Medulla oblongata (tissue), 1 donor: ENCODE results near the gene GNLY.
"Not testable (repeated sequence)": the region's sequence is repeated elsewhere in the genome, so short reads cannot be mapped to it uniquely, and the experiment has no call there.

Experiments used
- DNase-seq: peaks from one replicate; pipeline ENCODE4 v3.0.0-alpha.2; 2015; ENCODE audit errors: extremely low spot score

Gene GNLY

DNA sequence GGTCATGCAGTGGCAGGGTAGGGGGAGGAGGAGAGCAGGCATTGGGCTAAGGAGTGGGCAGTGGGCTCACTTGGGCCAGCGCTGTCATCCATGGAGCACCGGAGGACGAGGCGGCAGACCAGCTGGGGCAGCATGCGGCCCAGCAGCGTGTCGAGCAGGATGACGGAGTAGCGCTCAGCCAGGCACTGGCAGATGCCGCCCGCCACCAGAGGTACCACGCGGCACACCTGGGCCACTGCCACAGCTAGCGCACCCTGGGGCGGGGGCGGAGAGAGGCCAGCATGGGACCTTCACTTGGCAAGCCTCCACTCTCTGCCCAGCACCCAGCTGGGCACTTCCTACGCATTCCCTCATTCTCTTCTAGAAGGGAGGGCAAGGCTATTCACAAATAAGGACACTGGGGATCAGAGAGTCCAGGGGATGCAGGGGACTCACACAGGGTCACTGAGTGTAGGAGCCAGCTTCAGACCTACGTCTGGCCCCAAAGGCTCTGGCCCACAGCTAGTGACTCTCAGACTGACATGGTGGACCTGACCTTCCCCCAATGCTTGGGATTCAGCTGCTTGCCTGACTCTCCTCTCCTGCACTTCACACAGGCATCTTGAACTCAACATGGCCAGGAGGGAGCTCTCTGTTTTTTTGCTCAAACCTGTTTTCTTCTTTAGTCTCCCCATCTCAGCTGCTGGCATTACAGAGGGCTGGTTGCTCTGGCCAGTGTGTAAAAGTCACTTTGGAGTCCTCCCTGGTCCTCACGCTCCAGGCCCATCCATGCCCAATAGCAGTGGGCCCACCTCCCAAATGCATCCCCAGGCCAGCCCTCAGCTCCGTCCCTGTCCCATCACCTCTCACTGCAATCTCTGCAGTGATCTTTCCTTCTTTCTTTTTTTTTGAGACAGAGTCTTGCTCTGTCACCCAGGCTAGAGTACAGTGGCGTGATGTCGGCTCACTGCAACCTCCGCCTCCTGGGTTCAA, 30.3 kb upstream of the GNLY start:
- no peak for DNase-seq

DNA sequence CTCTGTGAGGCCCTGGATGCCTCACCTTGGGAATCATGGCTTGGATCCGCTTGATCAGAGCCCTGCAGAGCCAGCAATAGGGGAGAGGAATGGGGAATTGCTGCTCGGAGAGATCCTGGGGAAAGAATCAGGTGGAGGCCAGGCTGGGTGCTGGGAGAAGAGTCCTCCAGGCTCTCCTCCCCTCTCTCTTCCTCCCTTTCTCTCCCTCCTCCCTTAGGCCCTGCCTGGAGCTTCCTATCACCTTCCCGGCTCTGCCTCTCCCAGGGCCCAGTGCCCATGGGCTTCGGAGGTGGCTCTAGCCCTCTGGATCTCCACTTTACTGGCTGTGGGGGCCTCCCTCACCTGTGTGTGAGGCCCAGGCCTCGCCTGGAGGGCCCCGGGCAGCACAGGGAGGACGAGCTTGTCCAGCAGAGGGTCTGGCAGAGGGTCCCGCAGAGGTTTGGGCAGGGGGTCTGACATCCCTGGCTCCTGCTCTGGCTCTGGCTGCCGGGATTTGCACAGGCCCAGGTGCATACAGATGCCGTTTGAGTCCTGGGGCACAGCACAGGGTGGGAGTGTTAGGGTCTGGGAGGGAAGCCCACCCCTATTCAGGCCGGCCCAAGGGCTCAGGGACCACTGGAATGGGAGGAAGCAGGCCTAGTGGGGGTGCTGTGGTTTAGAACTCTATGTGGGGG, 28.8 kb upstream of the GNLY start:
- no peak for DNase-seq

DNA sequence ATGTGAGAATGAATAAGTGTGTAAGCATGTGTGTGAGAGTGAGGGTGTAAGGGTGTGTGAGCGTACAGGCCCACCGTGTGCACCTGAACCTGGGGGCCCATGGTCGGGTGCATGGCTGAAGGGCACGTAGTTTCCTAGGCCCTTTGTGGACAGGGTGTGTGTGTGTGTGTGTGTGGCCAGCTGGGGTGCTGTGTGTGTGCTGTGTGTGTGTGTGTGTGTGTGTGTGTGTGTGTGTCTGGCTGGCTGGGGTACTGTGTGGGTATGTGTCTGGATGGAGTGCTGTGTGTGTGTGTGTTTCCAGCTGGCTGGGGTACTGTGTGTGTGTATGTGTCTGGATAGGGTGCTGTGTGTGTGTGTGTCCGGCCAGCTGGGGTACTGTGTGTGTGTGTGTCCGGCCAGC, 28.1 kb upstream of the GNLY start:
- DNase-seq: no peak

DNA sequence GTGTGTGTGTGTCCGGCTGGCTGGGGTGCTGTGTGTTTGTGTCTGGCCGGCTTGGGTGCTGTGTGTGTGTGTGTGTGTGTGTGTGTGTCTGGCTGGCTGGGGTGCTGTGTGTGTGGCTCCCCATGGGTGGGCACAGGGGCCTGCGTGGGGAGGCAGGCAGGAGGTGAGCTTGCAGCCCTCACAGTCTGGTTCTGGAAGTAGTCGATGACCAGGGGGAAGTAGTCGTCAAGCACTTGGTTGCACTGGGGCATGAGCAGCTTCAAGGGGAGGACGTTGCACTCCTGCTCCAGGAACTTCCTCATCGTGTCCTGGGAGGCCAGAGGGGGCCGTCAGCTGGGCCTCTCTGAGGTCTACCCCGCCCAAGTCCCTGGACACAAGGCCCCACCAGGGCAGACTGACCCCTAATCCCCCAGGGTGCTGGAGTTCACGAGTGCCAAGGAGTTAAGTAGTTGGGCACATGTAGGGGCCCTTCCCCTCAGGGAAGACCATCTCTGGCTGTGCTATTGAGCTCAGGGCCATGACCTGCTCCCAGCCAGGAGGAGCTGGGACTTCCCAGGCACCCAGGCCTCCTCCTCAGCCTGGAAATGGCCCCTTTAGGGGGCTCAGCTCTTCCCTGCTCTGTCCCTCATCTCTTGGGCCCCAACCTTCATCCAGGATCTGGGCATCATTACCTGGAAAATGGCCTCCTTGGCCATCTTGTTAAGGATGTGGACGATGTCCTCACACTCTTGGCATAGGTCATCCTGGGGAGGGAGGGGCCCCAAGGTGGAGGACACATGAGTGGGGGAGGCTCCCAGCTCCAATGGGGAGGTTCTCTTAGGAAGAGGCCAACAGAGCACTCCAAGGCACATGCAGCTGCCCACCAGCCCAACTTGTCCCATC, 27.5 kb upstream of the GNLY start:
- DNase-seq: peak; percentile 59

DNA sequence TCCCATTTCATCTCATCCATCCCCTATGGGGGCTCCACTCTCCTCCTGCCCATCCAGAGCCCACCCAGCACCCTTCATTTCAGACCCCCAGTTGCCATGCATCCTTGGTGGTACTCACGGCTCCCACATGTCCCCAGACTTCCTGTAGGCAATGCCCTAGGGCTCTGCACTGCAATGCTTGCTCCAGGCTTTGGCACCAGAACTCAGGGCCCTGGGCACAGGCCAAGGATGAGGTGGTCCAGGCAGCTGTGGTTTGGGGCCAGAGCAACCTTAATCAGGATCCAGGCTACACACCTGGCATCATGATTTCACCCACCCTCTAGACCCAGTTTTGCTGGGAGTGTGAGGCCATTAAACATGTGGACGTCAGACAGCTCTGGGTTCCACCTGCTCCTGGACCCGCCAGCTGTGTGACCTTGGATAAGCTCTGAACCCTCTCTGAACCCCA, 26.6 kb upstream of the GNLY start:
- no peak for DNase-seq

DNA sequence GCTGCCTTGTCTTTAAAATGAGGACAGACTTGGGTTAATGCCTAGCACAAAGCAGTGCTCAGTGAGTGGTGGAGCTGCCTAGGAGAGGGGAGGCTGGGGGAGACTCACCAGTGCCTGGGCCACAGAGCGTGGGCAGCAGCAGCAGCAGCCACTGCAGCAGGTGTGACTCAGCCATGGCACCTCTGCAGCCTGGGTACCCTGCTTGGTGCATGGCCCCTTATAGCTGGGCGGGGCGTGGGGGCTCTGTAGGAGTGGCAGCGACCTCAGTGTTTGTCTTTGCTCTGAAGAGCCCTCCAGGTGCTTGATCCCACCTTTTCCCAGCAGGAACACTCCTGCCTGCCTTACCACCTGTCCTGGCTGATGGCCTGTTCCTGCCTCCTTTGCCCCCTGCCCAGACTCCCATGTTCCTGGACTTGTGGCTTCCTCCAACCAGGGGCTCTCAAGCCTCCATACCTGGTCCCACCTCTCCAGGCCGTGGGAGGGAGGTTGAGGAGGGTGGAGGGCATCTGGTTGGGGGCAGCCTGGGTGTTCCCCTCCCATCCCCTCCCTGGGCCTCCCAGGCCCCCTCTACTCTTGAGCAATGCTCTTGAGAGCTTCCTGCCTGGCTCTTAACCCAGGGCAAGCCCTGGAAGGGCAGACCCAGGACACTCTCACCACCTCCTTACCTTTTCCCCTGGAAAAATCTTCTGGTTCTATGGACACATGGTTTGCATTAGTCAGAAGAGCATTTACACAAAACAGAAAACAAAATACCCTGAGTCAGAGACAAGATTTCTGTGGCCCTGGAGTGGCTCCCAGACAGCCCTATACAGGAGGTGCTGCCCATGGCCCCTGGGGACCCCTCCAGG, 25.9 kb upstream of the GNLY start, which contains the start of gene SFTPB:
Gene SFTPB, minus strand, starts transcription at position 191 of the 848 bp plus-strand sequence. Its CDS starts 16 bp downstream, at position 175.
- no peak for DNase-seq

DNA sequence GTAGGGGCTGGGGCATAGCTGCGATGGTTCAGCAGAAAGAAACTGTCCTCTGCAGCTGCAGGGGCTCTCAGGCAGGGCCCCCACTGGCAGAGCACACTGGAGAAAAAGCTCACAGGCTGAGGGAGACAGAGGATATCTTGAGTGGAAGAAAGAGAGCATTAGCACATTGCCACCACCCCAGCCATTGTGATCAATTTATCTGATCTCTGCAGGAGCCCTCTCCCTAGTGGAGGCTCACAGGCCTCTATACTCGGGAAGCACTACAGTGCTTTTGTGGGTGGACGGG, 25.4 kb upstream of the GNLY start:
- DNase-seq: no peak

DNA sequence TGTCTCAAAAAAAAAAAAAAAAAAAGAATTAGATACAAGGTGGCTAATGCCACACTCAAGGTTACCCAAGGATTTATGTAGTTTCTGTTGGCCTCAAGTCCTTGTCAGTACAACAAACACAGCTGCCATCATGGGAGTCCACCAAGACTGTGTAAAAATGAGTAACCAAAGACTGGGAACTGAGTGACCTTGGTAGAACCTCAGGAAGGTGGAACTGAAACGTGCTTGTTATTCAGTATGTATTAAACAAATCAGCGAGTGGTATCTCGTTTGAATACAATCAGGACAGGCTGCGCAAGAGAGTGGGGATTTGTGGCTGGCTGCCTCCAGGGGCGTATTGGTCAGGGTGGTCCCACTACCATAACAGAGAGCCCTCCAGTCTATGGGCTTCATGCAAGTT, 24.6 kb upstream of the GNLY start:
- DNase-seq: no peak

DNA sequence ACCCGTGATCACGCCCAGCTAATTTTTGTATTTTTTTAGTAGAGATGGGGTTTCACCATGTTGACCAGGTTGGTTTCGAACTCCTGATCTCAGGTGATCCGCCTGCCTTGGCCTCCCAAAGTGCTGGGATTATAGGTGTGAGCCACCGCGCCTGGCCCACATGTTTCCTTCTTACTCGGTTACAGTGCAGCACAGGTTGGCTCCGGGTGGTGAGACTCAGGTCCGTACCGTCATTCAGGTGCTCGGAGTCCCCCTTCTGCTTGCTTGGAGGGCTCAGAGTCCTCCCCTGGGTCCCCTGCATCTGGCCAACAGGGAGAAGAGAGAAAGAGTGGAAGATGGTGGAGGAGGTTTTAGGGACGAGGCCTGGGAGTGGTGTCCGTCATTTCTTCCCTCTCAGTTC, 23.7 kb upstream of the GNLY start:
- not testable (repeated sequence) for DNase-seq

DNA sequence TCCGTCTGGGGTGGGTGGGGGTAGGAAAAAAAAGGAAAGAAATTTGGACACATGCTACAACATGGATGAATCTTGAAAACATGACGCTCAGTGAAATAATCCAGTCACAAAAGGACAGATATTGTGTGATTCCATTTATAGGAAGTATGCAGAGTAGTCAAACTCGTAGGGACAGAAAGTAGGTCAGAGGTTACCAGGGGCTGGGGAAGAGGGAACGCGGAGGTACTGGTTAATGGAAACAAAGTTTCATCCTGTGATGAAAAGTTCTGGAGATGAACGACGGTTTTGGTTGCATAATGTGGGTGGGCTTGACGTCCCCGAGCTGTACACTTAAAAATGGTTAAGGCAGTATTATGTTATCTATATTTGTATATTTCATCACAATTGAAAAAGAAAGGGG, 21.7 kb upstream of the GNLY start:
- no peak for DNase-seq

DNA sequence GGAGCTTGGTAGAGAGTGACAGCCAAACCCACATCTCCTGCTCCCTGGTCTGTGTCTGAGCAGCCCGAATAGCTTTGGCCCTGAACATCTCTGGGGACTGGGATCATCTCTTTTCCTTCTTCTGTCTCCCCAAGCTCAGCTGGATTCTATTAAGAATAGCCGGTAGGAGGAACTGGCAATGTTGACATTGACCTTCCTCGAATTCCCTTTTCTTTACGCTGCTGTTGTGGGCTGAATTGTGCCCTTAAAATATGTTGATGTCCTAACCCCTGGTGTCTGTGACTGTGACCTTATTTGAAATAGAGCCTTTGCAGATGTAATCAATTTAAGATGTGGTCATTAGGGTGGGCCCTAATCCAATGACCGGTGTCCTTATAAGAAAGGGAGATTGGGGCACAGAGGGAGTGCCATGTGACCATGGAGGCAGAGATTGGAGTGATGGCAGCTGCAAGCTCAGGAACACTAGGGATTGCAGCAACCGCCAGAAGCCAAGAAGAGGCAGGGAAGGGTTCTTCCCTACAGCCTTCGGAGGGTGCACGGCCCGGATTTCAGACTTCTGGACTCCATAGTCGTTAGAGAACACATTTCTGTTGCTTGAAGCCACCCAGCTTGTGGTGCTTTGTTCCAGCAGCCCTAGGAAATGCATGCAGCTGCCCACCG, 20.3 kb upstream of the GNLY start:
- no peak for DNase-seq

DNA sequence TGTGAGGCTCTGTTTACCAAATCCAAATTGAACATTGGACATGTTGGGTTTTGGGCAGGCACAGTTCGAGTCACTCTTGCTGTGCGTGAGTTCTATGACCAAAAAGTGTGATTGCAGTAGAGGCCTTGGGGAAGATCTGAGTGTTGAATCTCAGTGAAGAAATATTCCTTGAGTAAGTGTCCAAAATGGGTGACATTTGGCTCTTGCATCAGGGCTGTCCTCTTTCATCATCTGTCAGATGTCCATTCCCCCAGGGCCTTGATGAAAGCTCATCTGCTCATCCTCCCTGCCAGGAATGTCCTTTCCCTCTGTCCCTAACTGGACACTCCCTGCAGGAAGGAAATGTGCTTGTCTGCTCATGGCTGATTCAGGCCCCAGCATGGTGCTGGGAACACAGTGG, 19.7 kb upstream of the GNLY start:
- DNase-seq: no peak

DNA sequence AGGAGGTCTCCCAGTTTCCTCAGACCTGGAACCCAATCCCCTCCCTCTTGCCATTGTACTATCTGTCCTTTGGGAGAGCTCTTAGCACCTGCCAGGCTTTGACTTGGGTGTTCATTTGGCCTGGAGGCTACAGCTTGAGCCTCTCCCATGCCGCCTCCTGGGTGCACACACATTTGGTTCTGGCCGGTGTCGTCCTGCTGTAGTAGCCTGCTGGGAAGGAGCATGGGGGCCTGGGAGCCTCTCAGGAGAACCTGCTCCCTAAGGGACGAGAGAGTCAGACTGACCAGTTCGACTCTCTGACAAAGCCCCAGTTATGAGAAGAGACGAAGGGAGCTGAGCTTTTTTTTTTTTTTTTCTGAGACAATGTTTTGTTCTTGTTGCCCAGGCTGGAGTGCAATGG, 18.7 kb upstream of the GNLY start:
- DNase-seq: no peak

DNA sequence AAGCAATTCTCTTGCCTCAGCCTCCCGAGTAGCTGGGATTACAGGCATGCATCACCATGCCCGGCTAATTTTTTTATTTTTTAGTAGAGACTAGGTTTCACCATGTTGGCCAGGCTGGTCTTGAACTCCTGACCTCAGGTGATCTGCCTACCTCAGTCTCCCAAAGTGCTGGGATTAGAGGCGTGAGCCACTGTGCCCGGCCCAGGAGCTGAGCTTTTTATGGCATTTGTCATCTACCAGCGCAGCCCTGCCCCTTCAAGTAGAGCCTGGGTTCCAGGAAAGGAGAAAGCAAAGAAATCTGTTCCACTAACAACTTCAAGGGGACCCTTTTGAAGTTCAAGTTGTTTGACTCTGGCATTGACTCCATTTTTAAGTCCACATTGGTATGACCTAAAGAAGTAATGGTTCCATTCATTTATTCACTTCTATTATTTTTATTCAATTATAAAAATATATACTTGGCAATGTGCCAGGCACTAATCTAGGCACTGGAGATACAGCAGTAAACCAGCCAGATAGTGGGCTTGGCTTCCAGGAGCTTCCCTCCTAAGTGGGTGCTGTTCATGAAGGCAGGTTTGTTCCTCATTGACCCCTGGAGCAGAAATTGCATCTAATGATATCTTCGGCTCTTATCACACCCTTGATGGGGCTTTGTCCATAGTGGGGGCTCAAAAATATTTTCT, 18.2 kb upstream of the GNLY start:
- no peak for DNase-seq

DNA sequence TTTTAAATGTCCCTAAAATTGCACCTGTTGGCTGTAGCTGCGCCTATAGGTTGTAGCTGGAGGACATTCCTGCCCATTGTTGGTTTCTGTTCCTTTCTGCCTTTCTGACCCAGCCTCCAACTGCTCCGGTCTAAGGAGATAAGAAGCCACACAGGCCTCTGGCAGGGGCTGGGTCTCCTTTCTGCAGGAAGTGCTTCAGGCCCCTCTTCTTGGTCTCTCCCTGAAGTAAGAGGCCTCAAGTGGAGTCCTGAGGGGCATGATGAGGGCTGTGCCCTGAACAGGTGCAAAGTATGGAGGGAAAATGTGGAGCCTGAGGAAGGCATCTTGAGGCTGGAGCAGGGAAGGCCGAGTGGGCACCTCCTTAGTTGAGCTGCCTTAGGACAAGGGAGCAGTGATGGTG, 15.8 kb upstream of the GNLY start:
- DNase-seq: no peak

DNA sequence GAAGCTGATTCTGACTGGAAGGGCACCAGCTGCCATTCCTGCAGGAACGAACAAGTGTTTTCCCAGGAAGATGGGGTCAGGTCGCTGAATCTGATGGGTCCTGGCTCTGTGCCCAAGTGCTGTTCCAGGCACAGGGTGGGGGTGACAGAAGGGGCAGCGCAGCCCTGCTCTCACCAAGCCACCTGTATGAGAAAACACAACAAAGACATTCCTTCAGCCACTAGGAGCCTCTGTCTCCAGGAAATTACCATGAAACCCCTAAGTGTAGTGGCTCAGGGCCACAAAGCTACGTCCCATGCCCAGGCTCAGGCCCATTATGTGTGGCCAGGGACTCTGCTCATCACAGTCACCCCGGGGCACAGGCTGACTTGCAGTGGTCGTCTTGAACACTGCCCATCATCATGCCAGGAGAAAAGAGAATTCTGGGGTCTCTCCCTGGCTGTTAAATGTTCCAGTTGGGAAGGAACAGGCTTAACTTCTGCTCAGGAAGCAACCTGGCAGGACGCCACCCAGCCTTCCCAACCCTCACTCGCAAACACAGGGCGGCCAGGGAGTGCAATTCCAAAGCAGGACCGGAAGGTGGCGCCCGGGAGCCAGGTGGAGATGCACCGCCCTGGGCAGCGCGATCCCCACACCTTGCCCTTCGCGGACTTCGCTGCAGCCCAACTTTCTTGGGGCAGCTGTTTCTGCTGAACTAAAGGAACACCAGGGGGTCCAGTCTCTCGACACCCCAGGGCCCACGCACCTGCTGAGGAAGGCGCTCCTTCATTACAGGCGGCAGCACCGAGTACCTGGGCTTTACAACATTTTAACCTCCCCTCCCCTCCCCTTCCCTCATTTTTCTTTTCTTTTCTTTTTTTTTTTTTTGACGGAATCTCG, 15.1 kb upstream of the GNLY start:
- peak; percentile 76 for DNase-seq

DNA sequence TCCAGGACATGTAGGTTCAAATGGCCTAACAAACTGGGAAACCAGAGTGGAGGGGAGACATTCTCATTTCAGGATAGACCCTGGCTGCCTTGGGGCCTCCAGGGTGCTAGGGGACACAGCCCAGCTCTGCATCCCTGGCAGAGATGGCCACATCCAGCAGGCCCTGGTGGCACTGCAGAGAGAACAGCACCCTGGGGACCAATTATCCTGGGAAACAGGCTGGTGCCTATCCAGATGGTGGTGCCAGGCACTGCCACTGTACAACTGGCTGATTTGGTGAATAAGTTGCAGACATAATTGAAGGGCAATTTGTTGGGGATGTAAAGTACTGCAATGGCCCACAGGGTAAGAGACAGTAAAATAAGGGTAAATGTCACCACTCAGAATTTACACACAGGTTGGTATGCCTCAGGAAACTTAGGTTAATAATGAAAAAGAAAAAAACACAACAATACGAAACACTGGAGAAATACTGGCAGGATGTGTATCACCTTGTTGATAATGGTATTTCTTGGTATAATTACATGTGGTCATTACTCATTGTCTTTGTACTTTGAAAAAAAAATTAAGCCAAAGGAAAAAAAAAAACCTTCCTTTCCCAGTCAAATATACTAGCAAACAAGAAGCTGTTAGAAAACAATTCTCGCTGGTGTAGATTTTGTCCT, 13.3 kb upstream of the GNLY start:
- DNase-seq: peak; percentile 30

DNA sequence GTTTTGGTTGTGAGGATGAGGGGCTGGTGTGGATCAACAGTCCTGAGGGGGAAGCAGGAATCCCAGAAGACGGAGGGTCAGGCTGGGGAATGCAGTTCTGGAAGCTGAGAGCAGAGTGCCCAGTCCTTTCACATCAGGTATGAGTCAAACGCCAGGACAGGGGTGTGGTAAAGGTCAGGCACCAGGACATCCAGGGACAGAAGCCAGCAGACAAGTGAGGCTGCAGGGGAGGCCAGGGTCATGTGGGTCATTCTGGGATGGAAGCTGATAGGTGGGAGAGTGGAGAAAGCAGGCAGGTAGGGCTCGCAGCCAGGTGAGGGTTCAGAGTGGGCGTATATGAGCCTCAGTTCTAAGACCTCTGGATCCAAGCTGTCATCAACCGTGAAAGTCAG, 12.8 kb upstream of the GNLY start:
- no peak for DNase-seq

DNA sequence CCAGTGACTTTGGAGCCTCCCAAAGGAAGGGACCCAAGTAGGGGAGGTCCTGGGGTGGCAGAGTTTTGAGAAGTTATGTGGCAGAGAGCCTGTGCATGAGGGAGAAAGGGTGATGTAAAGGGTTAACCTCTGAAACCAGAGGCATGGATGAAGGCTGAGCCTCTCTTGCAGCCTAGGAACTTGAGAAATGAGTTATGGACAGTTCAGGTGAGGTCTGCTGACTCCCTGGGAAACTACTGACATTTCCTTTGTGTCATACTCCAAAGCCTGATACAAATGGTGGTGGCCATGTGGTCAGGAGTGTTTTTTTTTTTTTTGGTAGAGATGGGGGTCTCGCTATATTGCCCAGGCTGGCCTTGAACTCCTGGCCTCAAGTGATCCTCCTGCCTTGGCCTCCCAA, 12.4 kb upstream of the GNLY start:
- DNase-seq: no peak
